Measurements from ENCODE around the gene IGF2BP2. TPM values are rescaled to one million over a fixed set of nuclear protein-coding genes. Genes with fewer than 3 reads are reported as not detected.

The IGF2BP2 gene
- total RNA-seq, 4 donors from 2014 or later = 12.4 to 45.7 (median 15.9) TPM

DNA sequence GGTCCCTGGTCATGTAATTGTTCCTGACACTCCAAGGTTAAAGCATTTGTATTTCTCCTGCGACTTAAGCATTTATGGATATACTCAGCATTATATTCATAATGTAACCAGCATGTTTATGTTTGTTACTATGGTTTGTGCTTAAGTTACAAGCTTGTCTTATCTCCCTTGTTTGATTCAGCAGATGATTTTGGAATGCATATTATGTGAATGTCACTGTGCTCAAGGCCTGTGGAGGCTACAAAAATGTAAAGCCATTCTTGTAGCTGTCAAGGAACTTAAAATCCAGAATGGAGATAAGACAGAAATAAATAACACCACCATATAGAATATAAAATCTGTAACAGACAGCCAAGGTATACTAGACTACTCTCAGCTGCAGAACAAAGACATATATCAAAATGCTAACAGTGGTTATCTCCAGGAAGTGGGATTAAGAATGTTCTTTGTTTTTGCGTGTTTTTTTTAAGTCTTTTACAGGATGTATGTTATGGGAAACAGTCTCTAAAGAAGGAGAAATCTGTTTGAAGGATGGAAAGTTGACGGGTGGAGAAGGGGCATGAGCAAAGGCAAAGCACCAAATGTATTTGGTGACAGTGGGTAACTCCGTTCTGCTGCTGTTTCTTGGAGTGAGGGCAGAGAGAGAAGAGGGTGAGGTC is 61.4 kb downstream of the IGF2BP2 start:
- intact Hi-C loops (cut with DNase I) = loop anchor here (10.0 kb wide), 1 partner anchor 89 kb away; no protein-coding TSS in a partner anchor
- H3K4me3 ChIP-seq (replicated peaks in 1 of 3) = no peak overlapping the region
- WGBS, 2 donors = 78 to 80% methylated on average over 4 of the region's 4 CpGs
- no peak overlapping the region for H3K27ac ChIP-seq
- H3K9me3 ChIP-seq = no peaks in the 10 kb centered on the region
- H3K27me3 ChIP-seq = no peaks in the 10 kb centered on the region
- H3K36me3 ChIP-seq = no peaks in the 10 kb centered on the region
- no peak for DNase-seq
- peaks cover 10 to 14% of the 10 kb centered on the region in 2 donors for H3K4me1 ChIP-seq
- TF ChIP-seq CTCF (IDR thresholded peaks at IDR 0.05) = no peak
- no peak for TF ChIP-seq POLR2A (IDR thresholded peaks at IDR 0.05)

DNA sequence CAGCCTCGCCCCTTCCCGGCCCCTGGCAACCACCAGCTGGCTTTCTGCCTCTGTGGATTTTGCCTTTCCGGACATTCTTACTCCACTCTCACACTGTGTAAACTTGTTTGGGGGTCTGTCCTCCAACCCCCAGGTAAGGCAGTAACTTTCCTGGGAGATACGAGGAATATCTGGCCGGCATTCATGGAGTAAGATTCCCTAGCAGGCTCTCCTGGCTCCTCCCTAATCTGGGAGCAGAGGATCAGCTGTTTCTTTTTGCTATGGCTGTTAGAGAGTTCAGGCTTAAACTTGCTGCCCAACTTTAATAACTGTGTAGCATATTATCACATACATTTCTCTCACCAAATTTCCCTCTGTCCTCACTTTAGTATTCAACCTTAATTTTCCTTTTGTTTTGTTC is 64.3 kb downstream of the IGF2BP2 start:
- no peak overlapping the region for H3K27ac ChIP-seq
- intact Hi-C loops (cut with DNase I) = loop anchor here (10.0 kb wide), 1 partner anchor 86 kb away; no protein-coding TSS in a partner anchor
- H3K4me3 ChIP-seq (replicated peaks in 1 of 3) = no peak overlapping the region

GRCh38 chr3:185760088-185760487 is 64.8 kb downstream of the IGF2BP2 start:
- Histone ChIP-seq H3K27me3 (no peaks in the 10 kb centered on the region), H3K36me3 (no peaks in the 10 kb centered on the region), H3K4me3 (replicated peaks in 1 of 3) (no peak overlapping the region), H3K27ac (no peak overlapping the region), H3K9me3 (no peaks in the 10 kb centered on the region), H3K4me1 (peaks cover 10 to 14% of the 10 kb centered on the region in 2 donors)
- TF ChIP-seq CTCF (IDR thresholded peaks at IDR 0.05) (no peak), POLR2A (IDR thresholded peaks at IDR 0.05) (no peak)
- no peak for DNase-seq
- intact Hi-C loops (cut with DNase I) = loop anchor here (10.0 kb wide), 1 partner anchor 85 kb away; no protein-coding TSS in a partner anchor
- WGBS, 2 donors = 53 to 59% methylated on average over 2 of the region's 2 CpGs

More for the DNA sequence above, 64.3 kb downstream of the IGF2BP2 start:
- Histone ChIP-seq H3K9me3 (no peaks in the 10 kb centered on the region), H3K27me3 (no peaks in the 10 kb centered on the region), H3K36me3 (no peaks in the 10 kb centered on the region), H3K4me1 (peaks cover 10 to 14% of the 10 kb centered on the region in 2 donors)
- DNase-seq = peak; percentile 23 to 25
- TF ChIP-seq CTCF (IDR thresholded peaks at IDR 0.05) (no peak), POLR2A (IDR thresholded peaks at IDR 0.05) (no peak)
- 13 to 20% methylated on average over 5 of the region's 5 CpGs for WGBS, 2 donors

DNA sequence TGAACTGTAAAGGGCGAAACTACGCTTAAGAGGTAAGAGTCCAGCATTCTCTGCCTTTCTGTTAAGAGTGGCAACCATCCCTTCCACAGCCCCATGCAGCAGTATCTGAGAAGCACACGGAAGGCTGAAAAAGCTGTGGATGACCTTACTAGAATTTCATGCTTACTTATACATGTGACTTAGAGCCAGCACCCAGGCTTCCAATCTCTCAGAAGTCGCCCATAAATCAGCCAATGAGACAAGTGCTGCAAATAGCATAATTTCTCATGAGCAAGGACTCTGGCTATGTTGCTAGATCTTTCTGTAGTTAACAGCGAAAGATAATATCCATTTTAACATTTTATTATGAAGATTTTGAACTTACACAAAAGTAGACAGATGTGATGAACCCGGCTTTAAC is 65.3 kb downstream of the IGF2BP2 start:
- H3K27me3 ChIP-seq = no peaks in the 10 kb centered on the region
- intact Hi-C loops (cut with DNase I) = no loop called here
- H3K27ac ChIP-seq = no peak overlapping the region
- DNase-seq = no peak
- TF ChIP-seq POLR2A (IDR thresholded peaks at IDR 0.05) = no peak
- no peak for TF ChIP-seq CTCF (IDR thresholded peaks at IDR 0.05)
- no peak overlapping the region for H3K4me3 ChIP-seq (replicated peaks in 1 of 3)
- H3K4me1 ChIP-seq = peaks cover 10 to 14% of the 10 kb centered on the region in 2 donors
- H3K36me3 ChIP-seq = no peaks in the 10 kb centered on the region
- H3K9me3 ChIP-seq = no peaks in the 10 kb centered on the region
- 91% methylated on average over 6 of the region's 6 CpGs for WGBS, 2 donors

DNA sequence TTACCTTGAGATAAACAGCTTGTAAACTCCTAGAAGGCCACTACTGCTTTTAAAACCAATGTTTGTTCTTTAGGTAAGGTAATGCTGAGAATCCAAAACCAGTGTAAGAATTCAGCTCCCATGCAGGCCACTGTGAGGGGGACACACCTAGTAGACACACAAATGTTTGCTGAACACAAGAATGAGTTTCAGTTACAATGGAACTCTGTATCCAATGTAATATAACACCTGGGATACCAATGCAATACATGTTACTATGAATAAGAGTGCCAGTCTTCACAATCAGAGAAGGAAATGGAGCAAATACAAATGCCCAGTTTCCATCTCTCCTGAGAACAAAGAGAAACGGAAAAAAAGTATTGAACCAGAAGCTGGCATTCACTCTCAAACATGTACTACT is 65.9 kb downstream of the IGF2BP2 start:
- H3K4me3 ChIP-seq (replicated peaks in 1 of 3) = no peak overlapping the region
- intact Hi-C loops (cut with DNase I) = no loop called here
- no peak overlapping the region for H3K27ac ChIP-seq
- H3K4me1 ChIP-seq = peaks cover 6 to 14% of the 10 kb centered on the region in 2 donors
- no peaks in the 10 kb centered on the region for H3K36me3 ChIP-seq
- TF ChIP-seq CTCF (IDR thresholded peaks at IDR 0.05) = no peak
- no peak for TF ChIP-seq POLR2A (IDR thresholded peaks at IDR 0.05)
- no peaks in the 10 kb centered on the region for H3K27me3 ChIP-seq
- H3K9me3 ChIP-seq = no peaks in the 10 kb centered on the region
- no peak for DNase-seq
- WGBS, 2 donors = 56% methylated on average over 1 of the region's 1 CpG
